H1 (cell line): Measurements from ENCODE around the gene OR2T35. TPM values are rescaled to one million over a fixed set of nuclear protein-coding genes. Genes with fewer than 3 reads are reported as not detected.
"Not testable (repeated sequence)": the region's sequence is repeated elsewhere in the genome, so short reads cannot be mapped to it uniquely, and the experiment has no call there.

ENCODE experiments used
- CTCF ChIA-PET: fragments of 300-600 bp; sonication (Branson Sonifier 250); formaldehyde crosslinking; loops from one replicate; lab custom pipeline; 2021; ENCODE audit not compliant: partially characterized antibody; lab: Charles Lee
- POLR2A ChIA-PET: fragments of 300-600 bp; sonication (Branson Sonifier 250); formaldehyde crosslinking; loops from one replicate; lab custom pipeline; 2021; ENCODE audit warnings: inconsistent platforms; ENCODE audit not compliant: partially characterized antibody; lab: Charles Lee
- DNase-seq, 2 experiments: peaks; one replicate each; pipeline versions ENCODE4 v3.0.0 to v3.0.0-alpha.2; 2010 to 2022; ENCODE audit warnings: low spot score in 2 of 2, low read depth in 1 of 2, mixed read lengths in 1 of 2
- FAIRE-seq: peaks from 2 replicates; lab custom pipeline; 2011; peaks lifted over from hg19 to GRCh38; lab: Jason Lieb, UNC
- H2AFZ ChIP-seq: 2 replicates; pipeline ENCODE4 v1.8.1; 2012; ENCODE audit warnings: low read length, inconsistent platforms
- H2AK5ac ChIP-seq: 2 replicates; pipeline ENCODE4 v1.6.1; 2013; ENCODE audit warnings: low read depth, low read length
- H2BK120ac ChIP-seq: replicated peaks from 2 replicates; pipeline ENCODE3; 2013; ENCODE audit warnings: low read depth, low read length, inconsistent platforms
- H2BK12ac ChIP-seq: 2 replicates; pipeline ENCODE4 v1.6.1; 2013; ENCODE audit warnings: low read depth, low read length
- H2BK15ac ChIP-seq: 2 replicates; pipeline ENCODE4 v1.6.1; 2013; ENCODE audit warnings: low read length
- H2BK20ac ChIP-seq: 2 replicates; pipeline ENCODE4 v1.6.1; 2013; ENCODE audit warnings: low read length
- H2BK5ac ChIP-seq: 2 replicates; pipeline ENCODE4 v1.6.1; 2013; ENCODE audit warnings: low read depth, low read length
- H3K14ac ChIP-seq: 2 replicates; pipeline ENCODE4 v1.6.1; 2013; ENCODE audit warnings: inconsistent platforms; ENCODE audit not compliant: insufficient read length
- H3K18ac ChIP-seq: 2 replicates; pipeline ENCODE4 v1.6.1; 2013; ENCODE audit warnings: low read length; ENCODE audit errors: extremely low read depth
- H3K23ac ChIP-seq: 2 replicates; pipeline ENCODE4 v1.6.1; 2013; ENCODE audit warnings: inconsistent platforms; ENCODE audit not compliant: insufficient read length
- H3K23me2 ChIP-seq: 2 replicates; pipeline ENCODE4 v1.6.1; 2013; ENCODE audit warnings: low read depth, low read length
- H3K27ac ChIP-seq: 2 replicates; pipeline ENCODE4 v1.6.1; 2011; ENCODE audit warnings: low read depth, low read length, inconsistent platforms
- H3K27me3 ChIP-seq, 4 experiments: replicated peaks in 1 of 4; 1 replicate in 1 of 4; 2 replicates in 3 of 4; pipeline versions ENCODE4 v1.6.1 to v1.8.1; 2011 to 2013; ENCODE audit warnings: low read length in 3 of 4, mild to moderate bottlenecking in 3 of 4, inconsistent platforms in 2 of 4, mixed read lengths in 2 of 4, moderate library complexity in 1 of 4; ENCODE audit not compliant: control insufficient read depth in 3 of 4, insufficient read depth in 3 of 4; ENCODE audit errors: extremely low read depth in 1 of 4
- H3K36me3 ChIP-seq, 4 experiments: 2 replicates each; pipeline versions ENCODE4 v1.6.1 to v1.8.1; 2011 to 2013; ENCODE audit warnings: mild to moderate bottlenecking in 4 of 4, low read length in 3 of 4, moderate library complexity in 2 of 4, control low read depth in 1 of 4, inconsistent platforms in 1 of 4; ENCODE audit not compliant: insufficient read depth in 4 of 4, control insufficient read depth in 2 of 4
- H3K4ac ChIP-seq: replicated peaks from 2 replicates; pipeline ENCODE3; 2013; ENCODE audit warnings: low read length, low read depth, mixed read lengths, inconsistent platforms; ENCODE audit not compliant: insufficient read length
- H3K4me1 ChIP-seq, 4 experiments: replicated peaks in 1 of 4; 1 replicate in 1 of 4; 2 replicates in 3 of 4; pipeline versions ENCODE4 v1.6.1 to v1.8.1; 2011 to 2013; ENCODE audit warnings: low read length in 3 of 4, inconsistent platforms in 2 of 4, mixed read lengths in 1 of 4; ENCODE audit not compliant: insufficient read depth in 4 of 4, control insufficient read depth in 3 of 4
- H3K4me2 ChIP-seq, 2 experiments: 2 replicates each; pipeline versions ENCODE4 v1.6.1 to v1.8.1; 2011 to 2013; ENCODE audit warnings: low read depth in 2 of 2, low read length in 2 of 2, control low read depth in 1 of 2, inconsistent platforms in 1 of 2, mild to moderate bottlenecking in 1 of 2; ENCODE audit not compliant: insufficient read depth in 1 of 2
- H3K4me3 ChIP-seq, 4 experiments: fragments of 200-600, 300-600 bp in 1 of 4; sonication (generic), shearing (Covaris generic), sonication (Bioruptor Twin) in 1 of 4; 2 replicates each; pipeline versions ENCODE4 v1.5.1 to v1.8.1; 2011 to 2016; ENCODE audit warnings: low read length in 4 of 4, low read depth in 3 of 4, control low read depth in 2 of 4, inconsistent platforms in 2 of 4, mild to moderate bottlenecking in 2 of 4, mixed read lengths in 1 of 4, moderate library complexity in 1 of 4; ENCODE audit not compliant: insufficient read depth in 2 of 4; ENCODE audit errors: extremely low read depth in 1 of 4
- H3K56ac ChIP-seq: replicated peaks from 2 replicates; pipeline ENCODE3; 2013; ENCODE audit warnings: low read depth, mild to moderate bottlenecking, mixed read lengths, low read length, inconsistent platforms; ENCODE audit not compliant: insufficient read length
- H3K79me1 ChIP-seq: 2 replicates; pipeline ENCODE4 v1.6.1; 2013; ENCODE audit warnings: low read depth, low read length, control low read depth
- H3K79me2 ChIP-seq, 2 experiments: 2 replicates each; pipeline versions ENCODE4 v1.6.1 to v1.8.1; 2012 to 2013; ENCODE audit warnings: low read length in 2 of 2, mild to moderate bottlenecking in 2 of 2, inconsistent platforms in 1 of 2; ENCODE audit not compliant: insufficient read depth in 2 of 2, control insufficient read depth in 1 of 2
- H3K9ac ChIP-seq, 4 experiments: replicated peaks in 1 of 4; 1 replicate in 1 of 4; 2 replicates in 3 of 4; pipeline versions ENCODE4 v1.6.1 to v1.8.1; 2011 to 2013; ENCODE audit warnings: low read depth in 3 of 4, low read length in 3 of 4, control low read depth in 2 of 4, mild to moderate bottlenecking in 2 of 4, moderate library complexity in 2 of 4, inconsistent platforms in 1 of 4; ENCODE audit errors: extremely low read depth in 1 of 4
- H3K9me3 ChIP-seq, 2 experiments: 2 replicates each; pipeline versions ENCODE4 v1.6.1 to v1.8.1; 2012 to 2013; ENCODE audit warnings: mild to moderate bottlenecking in 2 of 2, moderate library complexity in 2 of 2, control low read depth in 1 of 2, inconsistent platforms in 1 of 2, low read depth in 1 of 2, low read length in 1 of 2, mixed read lengths in 1 of 2; ENCODE audit not compliant: insufficient read depth in 2 of 2
- H4K20me1 ChIP-seq, 2 experiments: replicated peaks in 1 of 2; 2 replicates each; pipeline versions ENCODE3 to v1.8.1; 2011 to 2013; ENCODE audit warnings: inconsistent platforms in 2 of 2, low read length in 2 of 2, mild to moderate bottlenecking in 1 of 2; ENCODE audit not compliant: insufficient read depth in 2 of 2, control insufficient read depth in 1 of 2
- H4K5ac ChIP-seq: 2 replicates; pipeline ENCODE4 v1.6.1; 2013; ENCODE audit warnings: low read length, low read depth, mixed read lengths, inconsistent platforms; ENCODE audit not compliant: insufficient read length
- H4K8ac ChIP-seq: 2 replicates; pipeline ENCODE4 v1.8.0; 2013; ENCODE audit warnings: mild to moderate bottlenecking, moderate library complexity, low read length, inconsistent platforms; ENCODE audit not compliant: insufficient read depth; ENCODE audit errors: extremely low read depth
- H4K91ac ChIP-seq: replicated peaks from 2 replicates; pipeline ENCODE3; 2013; ENCODE audit warnings: low read length, mixed read lengths, inconsistent platforms; ENCODE audit not compliant: insufficient read length
- WGBS, 2 experiments: shearing (Covaris generic) in 1 of 2; methylation state at CpG; one replicate each; pipeline versions ENCODE4 v1.1.6 to v1.1.7; 2013 to 2015; ENCODE audit warnings: low lambda C conversion rate in 2 of 2, mixed read lengths in 2 of 2, inconsistent platforms in 1 of 2, low coverage in 1 of 2, missing lambda C conversion rate in 1 of 2; ENCODE audit not compliant: insufficient replicate concordance in 2 of 2, insufficient coverage in 1 of 2, insufficient read length in 1 of 2; ENCODE audit errors: extremely low coverage in 1 of 2, missing lambda C conversion rate in 1 of 2; 5-methylcytosine and 5-hydroxymethylcytosine counted together
- polyA plus RNA-seq, 7 experiments: library from polyadenylated mRNA; depleted of rRNA in 3 of 7; stranded (reverse) in 5 of 7; unstranded in 2 of 7; fragments of >200 nt in 5 of 7; fragments of 200-250 nt in 2 of 7; gene quantifications; 1 replicate in 5 of 7; 2 replicates in 1 of 7; 4 replicates in 1 of 7; pipeline versions ENCODE4 v1.2.1 to v1.2.3, GENCODE V29; 2011 to 2013; ENCODE audit warnings: missing spikeins in 2 of 7, mixed read lengths in 2 of 7
- total RNA-seq: library from RNA; stranded (reverse); fragmentation: NEBNext Ultra II Directional; extraction: Animal tissue kit (Norgen Biotek cat#: 25700); gene quantifications from 2 replicates; pipeline ENCODE4 v1.2.1, GENCODE V29; 2021

The OR2T35 gene
- total and polyA plus RNA-seq, 2 of the 8 experiments (the other 6 are each of a cell fraction or from before 2014, with no cell fraction given) = not detected

DNA sequence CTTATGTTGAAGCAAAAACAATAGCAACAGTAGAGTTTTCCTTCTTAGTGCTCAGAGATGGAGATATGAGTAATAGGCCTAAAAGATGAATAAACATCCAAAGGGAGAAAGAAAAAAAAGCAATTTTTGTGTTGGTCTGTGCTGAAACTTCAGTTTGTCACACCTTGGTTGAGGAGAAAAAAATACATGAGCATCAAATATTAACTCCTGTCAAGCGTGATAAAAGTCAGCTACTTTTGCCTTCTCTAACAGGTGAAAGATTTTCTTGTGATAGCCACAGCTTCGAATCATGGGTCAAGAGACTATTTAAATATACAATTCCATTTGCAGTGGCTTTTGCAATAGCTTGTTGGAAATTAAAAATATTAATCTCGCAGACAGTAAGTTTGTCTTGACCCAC lies 4.2 kb downstream of the OR2T35 start:
- H2BK12ac ChIP-seq, H4K20me1 ChIP-seq, H3K18ac ChIP-seq, H3K56ac ChIP-seq, H2BK120ac ChIP-seq, H3K27ac ChIP-seq, H4K91ac ChIP-seq, H3K14ac ChIP-seq, H2BK20ac ChIP-seq, H4K5ac ChIP-seq, CTCF ChIA-PET, H3K79me2 ChIP-seq, H3K23ac ChIP-seq, H2BK5ac ChIP-seq, H3K9me3 ChIP-seq, H3K27me3 ChIP-seq, H4K8ac ChIP-seq, H3K79me1 ChIP-seq, H3K36me3 ChIP-seq, H3K23me2 ChIP-seq, H2AK5ac ChIP-seq, H2BK15ac ChIP-seq, FAIRE-seq, H3K4me3 ChIP-seq, H3K4me1 ChIP-seq, H3K9ac ChIP-seq, POLR2A ChIA-PET, H3K4me2 ChIP-seq, H2AFZ ChIP-seq, DNase-seq, H3K4ac ChIP-seq: not testable (repeated sequence)
- WGBS, 2 experiments = no CpG with 5 or more reads among the region's 3 CpGs

DNA sequence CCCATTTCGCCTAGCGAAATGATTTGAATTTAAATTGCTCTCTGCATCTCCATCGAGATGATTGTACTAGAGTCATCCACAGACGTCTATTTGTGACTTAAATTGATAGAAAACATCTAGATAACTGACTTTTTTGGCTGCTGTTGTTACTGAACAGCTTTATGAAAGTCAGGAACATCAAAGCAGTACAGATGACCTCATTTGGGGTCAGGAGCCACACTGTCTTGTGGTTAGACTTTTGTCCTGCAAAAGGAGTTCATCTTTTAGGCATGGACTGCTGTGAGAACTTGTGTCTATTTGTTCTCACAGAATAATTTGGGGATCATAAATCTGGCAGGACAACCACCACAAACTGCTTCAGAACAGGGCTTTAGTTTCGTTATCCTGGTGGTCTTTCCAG lies 5.4 kb downstream of the OR2T35 start:
- DNase-seq, H2BK5ac ChIP-seq, H3K18ac ChIP-seq, H3K4ac ChIP-seq, H3K4me3 ChIP-seq, H2BK120ac ChIP-seq, H3K9ac ChIP-seq, H2BK15ac ChIP-seq, H4K91ac ChIP-seq, H3K27me3 ChIP-seq, H4K8ac ChIP-seq, H2BK12ac ChIP-seq, H3K4me2 ChIP-seq, H3K9me3 ChIP-seq, H2BK20ac ChIP-seq, H3K14ac ChIP-seq, H3K23ac ChIP-seq, H3K23me2 ChIP-seq, H2AFZ ChIP-seq, FAIRE-seq, H2AK5ac ChIP-seq, H3K79me2 ChIP-seq, H3K56ac ChIP-seq, CTCF ChIA-PET, H4K5ac ChIP-seq, H3K79me1 ChIP-seq, H3K36me3 ChIP-seq, H3K4me1 ChIP-seq, H3K27ac ChIP-seq, POLR2A ChIA-PET, H4K20me1 ChIP-seq: not testable (repeated sequence)
- no CpG with 5 or more reads among the region's 5 CpGs for WGBS, 2 experiments
